GM19099 (cell line): Measurements from ENCODE around the gene SEC11C.

Source experiments
- POLR2A ChIP-seq: IDR thresholded peaks from 3 replicates; pipeline ENCODE4 v1.6.1; 2011; ENCODE audit warnings: low read depth; ENCODE audit not compliant: insufficient read length; ENCODE audit errors: extremely low read depth

The SEC11C gene

DNA sequence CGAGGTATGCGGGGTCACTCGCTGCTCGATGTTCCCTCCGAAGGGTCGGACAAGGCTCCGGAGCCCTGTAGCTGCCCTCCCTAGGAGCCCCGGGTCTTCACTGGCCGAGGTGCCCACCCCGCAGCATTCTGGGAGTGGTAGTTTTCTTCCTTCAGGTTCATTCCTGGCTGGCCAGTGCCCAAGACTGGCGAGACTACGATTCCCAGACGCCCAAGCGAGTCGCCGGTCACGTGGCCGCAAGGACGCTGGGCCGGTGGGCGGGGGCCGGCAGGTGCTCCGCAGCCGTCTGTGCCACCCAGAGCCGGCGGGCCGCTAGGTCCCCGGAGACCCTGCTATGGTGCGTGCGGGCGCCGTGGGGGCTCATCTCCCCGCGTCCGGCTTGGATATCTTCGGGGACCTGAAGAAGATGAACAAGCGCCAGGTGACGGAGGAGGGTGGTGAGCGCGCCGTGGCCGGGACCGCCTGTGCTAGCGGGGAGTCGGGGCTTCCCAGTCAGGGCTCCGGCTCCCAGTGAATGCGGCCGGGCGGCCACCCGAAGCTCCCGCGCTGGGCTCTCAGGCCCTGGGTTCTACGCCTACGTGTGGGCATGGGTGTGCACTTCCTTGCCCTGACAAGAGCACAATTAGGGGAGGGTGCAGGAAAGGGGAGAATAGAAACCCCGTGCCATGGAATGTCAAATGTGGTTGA, at the start of gene SEC11C:
TSS of gene SEC11C (plus strand) at position 270 of the 687 bp plus-strand sequence. CDS start at position 335, 65 bp downstream.
- TF ChIP-seq POLR2A = peak; percentile 89

DNA sequence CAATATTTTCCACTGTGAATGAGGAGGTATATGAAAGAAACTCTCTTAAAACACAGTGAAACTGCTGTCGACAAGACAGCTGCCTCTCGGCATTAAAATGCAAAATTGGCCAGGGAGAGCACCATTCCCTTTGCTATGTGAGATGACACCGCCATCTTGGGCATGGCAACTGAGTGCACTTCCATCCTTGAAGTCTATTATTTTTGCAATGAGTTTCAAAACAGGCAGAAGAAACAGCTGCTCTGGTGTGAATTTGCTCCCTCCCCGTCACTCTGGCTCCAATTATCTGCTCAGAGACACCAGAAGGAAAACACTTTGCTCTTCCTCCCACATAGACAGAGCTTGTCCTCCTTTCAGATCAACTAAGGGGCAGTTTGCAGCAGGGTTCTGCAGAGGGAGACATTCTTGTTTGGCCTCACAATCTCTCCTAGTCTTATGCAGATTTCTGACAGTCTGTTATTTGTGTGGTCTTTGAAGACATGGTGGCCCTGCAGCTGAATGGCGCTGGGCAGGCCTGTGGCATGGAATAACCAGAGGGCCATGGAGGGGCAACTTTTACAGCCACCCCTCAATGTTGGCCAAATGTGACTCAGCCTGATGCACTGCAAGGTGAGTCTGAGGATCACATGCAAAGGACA, 48.6 kb upstream of the SEC11C start:
- TF ChIP-seq POLR2A = no peak

DNA sequence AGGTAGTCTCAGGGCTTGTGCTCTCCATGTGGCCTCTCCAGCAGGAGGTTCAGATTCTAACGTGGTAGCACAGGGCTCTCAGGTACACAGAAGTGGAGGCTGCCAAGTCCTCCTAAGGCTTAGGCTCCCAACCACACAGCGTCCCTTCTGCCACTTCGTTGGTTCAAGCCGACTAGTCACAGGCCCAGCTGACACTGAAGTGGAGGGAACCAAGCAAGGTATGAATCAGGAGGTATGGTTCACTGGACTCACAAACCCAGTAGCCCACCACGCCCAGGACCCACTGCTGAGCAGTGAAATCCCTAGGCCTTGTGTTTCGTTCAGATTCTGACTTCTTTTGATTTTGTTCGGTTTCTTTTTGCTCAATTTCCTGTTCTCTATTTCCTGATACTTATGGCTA, 46.0 kb upstream of the SEC11C start:
- no peak for TF ChIP-seq POLR2A

DNA sequence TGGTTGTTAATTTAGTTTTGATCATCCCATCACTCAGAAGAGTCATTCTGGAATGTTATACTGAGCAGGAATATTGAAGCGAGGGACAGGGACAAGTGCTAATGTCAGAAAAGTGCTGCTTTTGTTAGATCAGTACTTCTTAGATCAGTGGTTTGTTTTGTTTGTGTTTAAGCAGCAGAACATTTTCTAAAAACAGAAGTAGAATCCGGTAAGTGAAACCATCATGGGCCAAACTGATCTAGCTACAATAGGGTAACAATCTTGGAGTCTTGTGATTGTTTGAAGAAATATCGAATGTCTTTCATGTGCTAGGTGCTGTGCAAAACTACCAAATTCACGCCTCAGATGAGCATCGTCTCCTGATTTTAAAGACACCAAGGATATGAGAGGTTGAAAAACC, 45.1 kb upstream of the SEC11C start:
- no peak for TF ChIP-seq POLR2A

DNA sequence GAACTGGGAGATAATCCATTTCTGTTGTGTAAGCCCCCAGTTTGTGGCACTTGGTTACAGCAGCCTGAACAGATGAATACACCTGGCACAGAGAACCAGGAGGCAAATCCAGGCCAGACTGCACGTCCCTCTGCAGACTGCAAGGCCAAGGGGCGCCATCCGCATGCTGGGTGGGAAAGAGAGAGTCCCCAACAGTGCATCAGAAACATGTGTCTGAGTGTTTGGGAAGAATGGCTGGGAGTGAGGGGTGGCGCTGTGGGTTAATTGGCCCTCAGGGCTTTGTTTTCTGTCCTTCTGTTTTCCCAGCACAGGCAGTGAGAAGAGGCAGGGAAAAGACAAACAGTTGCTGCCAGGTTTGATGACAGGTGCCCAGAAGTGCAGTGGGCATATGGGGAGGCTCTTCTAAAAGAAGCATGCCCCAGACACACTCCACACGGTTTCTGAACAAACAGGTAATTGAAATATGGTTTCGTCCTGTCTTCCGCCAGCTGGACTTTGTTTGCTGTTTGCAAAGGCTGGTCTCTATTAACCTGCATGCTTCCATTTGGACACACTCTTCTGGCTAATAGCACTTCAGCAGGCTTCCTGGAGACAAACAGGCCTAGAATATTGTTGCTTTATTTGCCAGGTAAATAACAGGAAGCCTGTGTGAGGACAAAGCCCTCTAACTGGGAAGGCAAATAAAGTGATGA, 43.4 kb upstream of the SEC11C start:
- no peak for TF ChIP-seq POLR2A

DNA sequence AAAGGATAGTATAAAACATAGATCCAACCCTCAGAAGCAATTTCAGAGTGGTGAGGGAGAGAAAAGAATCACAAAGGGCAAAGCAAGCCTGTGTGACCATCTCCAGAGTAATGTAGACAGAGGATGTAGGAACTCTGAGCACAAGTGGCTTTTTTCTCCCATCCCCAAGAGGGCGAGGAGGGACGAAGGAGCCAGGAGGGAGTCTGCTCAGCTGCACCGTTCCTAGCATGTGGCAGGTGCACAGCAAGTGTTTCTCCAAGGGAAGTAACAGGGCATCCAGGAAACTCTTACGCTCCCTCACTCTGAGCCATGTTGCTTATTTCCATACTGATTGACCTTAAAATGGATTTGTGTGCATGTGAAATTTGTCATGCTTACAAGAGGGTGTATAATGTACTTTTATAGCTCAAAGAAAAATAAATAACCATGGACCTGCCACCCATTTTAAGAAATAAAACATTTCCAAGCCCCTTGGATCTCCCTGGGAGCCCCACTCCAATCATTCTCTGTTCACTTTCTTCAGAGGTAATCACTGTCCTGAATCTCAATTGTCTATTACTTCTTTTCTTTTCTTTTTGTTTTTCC, 37.8 kb upstream of the SEC11C start:
- TF ChIP-seq POLR2A = no peak

DNA sequence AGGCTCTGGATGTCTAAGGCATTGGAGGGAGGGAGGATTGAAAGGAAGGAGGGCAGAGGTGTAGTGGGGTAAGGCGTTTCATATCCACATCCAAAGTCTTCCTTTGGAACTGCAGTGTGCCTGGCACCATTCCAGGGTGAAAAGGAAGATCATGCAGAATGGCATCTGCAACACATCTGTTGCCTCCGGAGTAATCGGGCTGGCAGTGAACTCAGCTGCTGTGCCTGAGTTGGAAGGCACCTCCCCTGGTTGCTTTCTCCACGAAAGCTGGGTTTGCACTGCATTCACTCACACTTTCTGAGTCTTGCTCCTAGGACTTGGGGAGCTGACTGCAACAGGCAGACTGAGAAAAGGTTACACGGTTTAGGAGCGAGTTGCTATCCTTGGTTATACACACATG, 30.3 kb upstream of the SEC11C start:
- TF ChIP-seq POLR2A = no peak

DNA sequence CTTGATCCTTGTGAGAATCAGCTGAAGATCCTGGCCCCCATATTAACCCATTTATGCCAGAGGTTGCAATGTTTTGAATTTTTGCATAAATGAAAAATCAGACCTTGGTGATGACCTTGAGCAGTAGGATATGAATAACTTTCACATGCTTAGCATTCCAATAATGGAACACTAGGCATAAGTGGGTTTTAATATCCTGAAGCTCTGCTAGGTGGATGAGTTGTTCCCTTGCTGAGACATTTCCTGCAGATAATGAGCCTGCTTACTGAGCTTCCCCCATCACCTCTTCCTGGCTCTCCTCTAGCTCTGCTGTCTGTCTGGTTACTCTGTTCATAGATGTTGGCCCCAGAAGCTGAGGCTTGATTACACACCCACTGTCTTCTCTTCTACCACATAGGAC, 25.5 kb upstream of the SEC11C start:
- no peak for TF ChIP-seq POLR2A

DNA sequence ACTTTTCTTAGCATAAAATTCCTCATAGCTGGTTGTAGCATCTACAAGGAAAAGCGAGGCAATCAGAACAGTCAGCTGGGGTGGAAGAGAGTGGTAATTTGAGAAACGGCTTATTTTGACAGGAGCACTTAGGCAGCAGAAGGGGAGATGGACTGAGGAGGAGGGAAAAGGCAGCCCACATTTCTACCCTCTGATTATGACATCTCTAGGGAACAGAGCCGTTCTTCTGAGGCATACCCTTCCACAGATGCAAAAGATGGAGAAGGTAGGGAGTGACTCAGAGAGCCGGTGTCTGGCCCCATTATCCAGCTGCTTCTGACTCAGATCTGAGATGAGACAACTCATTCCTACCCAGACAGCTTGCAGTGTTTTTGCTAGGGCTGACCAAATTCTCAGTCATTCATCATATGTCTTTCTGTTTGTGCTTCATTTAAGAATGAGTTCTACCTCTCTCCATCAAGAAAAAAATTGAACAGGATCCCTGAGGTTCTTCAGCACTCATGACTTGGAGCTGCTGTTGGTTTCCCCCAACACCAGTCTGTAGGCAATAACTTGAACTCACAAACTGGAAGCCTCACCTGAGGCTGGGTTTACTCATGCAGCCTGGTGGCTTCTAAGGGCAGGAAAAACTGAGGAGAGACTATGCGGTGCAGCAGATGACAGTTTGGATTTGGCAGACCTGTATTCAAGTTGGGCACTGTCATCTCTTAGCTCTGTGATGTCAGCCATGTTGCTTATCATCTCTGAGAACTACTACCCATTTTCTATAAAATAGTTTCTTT, 15.9 kb upstream of the SEC11C start:
- no peak for TF ChIP-seq POLR2A

DNA sequence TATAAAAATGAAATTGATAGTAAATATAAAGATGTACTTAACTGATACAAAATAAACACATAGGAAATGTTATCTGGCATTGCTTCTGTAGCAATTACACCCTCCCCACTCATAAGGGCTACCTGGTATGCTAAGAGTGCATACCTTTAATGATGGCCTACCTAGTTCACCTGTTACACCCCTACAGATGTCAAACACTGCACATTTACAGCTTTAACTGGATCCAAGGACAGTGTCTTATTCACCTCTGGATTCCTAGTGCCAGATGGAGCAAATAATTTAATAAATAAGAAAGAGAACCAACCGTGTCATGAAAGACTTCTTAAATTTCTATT, 15.3 kb upstream of the SEC11C start:
- TF ChIP-seq POLR2A = no peak

DNA sequence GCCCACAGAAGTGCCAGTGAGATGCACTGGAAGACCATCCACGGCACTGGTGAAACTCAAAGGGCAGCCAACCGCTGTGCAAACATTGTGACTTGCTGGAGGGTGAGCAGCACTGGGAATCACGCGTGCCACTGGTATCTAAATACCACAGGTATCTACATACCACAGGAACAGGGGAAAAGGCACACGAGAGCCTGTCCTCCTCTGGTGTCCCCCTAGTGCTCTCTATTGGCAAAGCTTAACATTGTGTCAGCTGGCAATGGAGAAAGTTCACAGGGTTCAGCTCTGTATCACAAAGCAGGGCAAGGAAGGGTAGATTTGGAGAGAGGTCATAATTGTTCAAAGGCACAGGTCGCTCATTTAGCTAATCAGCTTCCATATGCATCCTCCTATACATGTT, 12.6 kb upstream of the SEC11C start:
- TF ChIP-seq POLR2A = no peak

DNA sequence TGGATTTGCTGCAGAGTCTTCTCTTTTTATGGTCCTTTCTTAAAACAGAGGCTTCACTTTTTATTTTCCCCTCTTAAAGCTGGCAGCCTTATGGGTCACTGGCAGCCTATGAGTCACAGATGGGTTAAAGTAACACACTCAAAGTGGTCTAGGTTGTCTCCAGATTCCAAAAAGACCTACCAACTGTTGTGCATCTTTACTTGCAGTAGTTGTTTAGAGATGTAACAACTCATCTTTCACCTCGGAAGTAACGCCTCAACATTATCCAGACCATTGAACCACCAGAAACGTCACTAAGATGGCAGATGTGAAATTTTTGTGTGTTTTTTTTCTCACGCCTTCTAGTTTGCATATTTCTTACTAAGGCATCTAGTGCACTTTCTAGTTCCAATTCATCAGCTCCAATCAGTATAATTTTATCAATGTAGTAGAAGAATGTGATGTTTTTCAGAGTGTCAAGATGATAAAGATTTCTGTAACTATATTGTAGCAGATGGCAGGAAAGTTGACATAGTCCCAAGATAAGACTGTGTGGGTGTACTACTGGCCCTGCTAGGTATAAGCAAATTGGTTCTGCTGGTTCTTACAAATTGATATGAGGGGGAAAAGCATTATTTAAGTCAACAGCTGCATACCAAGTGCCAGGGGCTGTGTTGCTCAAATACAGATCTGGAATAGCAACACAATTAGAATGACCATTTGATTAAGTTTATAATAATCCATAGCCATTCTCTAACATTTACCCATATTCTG, 9.6 kb upstream of the SEC11C start:
- no peak for TF ChIP-seq POLR2A

DNA sequence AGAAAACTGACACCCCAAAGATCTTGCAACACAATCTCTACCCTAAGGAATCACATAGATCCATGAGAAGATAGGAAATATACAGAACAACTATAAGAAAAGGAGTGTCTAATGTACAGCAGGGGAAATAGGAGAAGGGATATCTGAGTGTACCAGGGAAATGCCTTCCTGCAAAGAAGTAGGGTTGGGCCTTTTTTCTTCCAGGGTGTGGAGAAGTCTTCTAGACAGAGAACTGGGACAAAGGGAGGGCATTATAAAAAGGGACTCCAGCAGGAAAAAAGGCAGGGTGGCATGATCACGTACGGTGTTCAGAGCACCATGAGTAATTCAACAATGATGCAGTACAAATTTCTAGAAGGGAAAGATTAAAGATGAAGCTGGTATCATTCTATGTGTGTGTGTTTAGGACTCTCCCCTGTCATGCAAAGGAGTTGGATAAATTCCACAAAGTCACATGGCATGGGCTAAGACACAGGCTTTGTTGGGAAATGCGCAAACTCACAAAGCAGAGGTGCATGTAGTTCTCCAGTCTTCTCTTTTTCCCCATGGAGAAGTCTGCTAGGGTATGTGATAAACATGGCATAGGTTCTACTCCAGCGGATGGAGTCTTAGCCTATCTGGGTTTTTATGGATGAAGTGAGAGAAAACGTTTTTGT, 6.7 kb upstream of the SEC11C start:
- TF ChIP-seq POLR2A = no peak

DNA sequence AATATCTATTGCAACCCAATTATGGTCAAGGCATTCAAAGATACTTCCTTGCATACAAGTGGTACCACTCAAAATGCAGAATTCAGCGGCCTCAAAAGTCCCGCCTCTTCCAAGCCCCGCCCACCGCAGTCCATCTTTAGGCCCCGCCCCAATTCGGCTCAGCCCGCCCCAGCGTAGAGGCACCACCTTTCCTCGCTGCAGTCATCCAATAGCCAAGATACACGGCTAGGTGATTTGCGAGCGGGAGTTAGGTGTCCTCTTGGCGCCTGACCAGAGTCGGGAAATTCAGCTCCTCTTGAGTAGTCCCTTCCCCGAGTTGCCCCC, 431 bp upstream of the SEC11C start:
- TF ChIP-seq POLR2A = no peak
